HepG2 (cell line): ENCODE results near the gene DNTTIP2. TPM values are rescaled to one million over a fixed set of nuclear protein-coding genes. Genes with fewer than 3 reads are reported as not detected.

ENCODE experiments used
- CEBPG ChIP-seq: IDR thresholded peaks from 2 replicates; pipeline ENCODE4 v1.6.1; 2016
- DR1 ChIP-seq: sonication (generic); formaldehyde crosslinking; IDR thresholded peaks from 2 replicates; pipeline ENCODE4 v1.8.0; 2021; ENCODE audit warnings: mild to moderate bottlenecking, missing genetic modification reagents, inconsistent platforms
- GMEB1 ChIP-seq: sonication (generic); formaldehyde crosslinking; IDR thresholded peaks from 2 replicates; pipeline ENCODE4 v1.5.1; 2020; ENCODE audit warnings: missing genetic modification reagents, mild to moderate bottlenecking, borderline replicate concordance
- HDAC2 ChIP-seq: sonication (generic); formaldehyde crosslinking; IDR thresholded peaks from 2 replicates; pipeline ENCODE4 v1.4.0; 2020; ENCODE audit warnings: missing genetic modification reagents
- NR1H2 ChIP-seq: sonication (generic); formaldehyde crosslinking; IDR thresholded peaks from 2 replicates; pipeline ENCODE4 v1.8.1; 2022; ENCODE audit warnings: low read depth, missing genetic modification reagents, borderline replicate concordance
- POLR2A ChIP-seq, 2 experiments: IDR thresholded peaks; 2 replicates each; pipeline ENCODE4 v1.6.1; 2011; ENCODE audit warnings: low read depth in 2 of 2, low read length in 2 of 2, mild to moderate bottlenecking in 1 of 2, moderate library complexity in 1 of 2; ENCODE audit not compliant: insufficient read depth in 1 of 2
- RARG ChIP-seq: sonication (generic); formaldehyde crosslinking; IDR thresholded peaks from 2 replicates; pipeline ENCODE4 v1.4.0; 2020; ENCODE audit warnings: low read depth, mild to moderate bottlenecking, missing genetic modification reagents
- RBFOX2 ChIP-seq: fragments of 200-400 bp; formaldehyde crosslinking; IDR thresholded peaks from 2 replicates; pipeline ENCODE4 v1.6.1; 2017; ENCODE audit warnings: low read depth, mild to moderate bottlenecking, low read length
- SIN3B ChIP-seq: fragments of 150-350 bp; IDR thresholded peaks from 2 replicates; pipeline ENCODE4 v1.6.1; 2014; ENCODE audit warnings: low read length
- SKIL ChIP-seq: sonication (generic); formaldehyde crosslinking; IDR thresholded peaks from 2 replicates; pipeline ENCODE4 v1.8.0; 2022; ENCODE audit warnings: missing genetic modification reagents, mild to moderate bottlenecking, moderate library complexity, borderline replicate concordance
- TBX3 ChIP-seq: fragments of 450-650 bp; IDR thresholded peaks from 2 replicates; pipeline ENCODE4 v1.6.1; 2017; ENCODE audit warnings: antibody characterized with exemption, mild to moderate bottlenecking, inconsistent platforms, borderline replicate concordance
- TIGD3 ChIP-seq: sonication (generic); formaldehyde crosslinking; IDR thresholded peaks from 2 replicates; pipeline ENCODE4 v1.5.1; 2020; ENCODE audit warnings: mild to moderate bottlenecking, missing genetic modification reagents, borderline replicate concordance
- YEATS4 ChIP-seq: sonication (generic); formaldehyde crosslinking; IDR thresholded peaks from 2 replicates; pipeline ENCODE4 v1.4.0; 2020; ENCODE audit warnings: missing genetic modification reagents, borderline replicate concordance
- ZGPAT ChIP-seq: IDR thresholded peaks from 2 replicates; pipeline ENCODE4 v1.6.1; 2016; ENCODE audit warnings: mild to moderate bottlenecking
- ZNF34 ChIP-seq: sonication (generic); formaldehyde crosslinking; IDR thresholded peaks from 2 replicates; pipeline ENCODE4 v1.4.0; 2020; ENCODE audit warnings: mild to moderate bottlenecking, missing genetic modification reagents, borderline replicate concordance
- ZNF354B ChIP-seq: sonication (generic); formaldehyde crosslinking; IDR thresholded peaks from 2 replicates; pipeline ENCODE4 v1.8.0; 2022; ENCODE audit warnings: mild to moderate bottlenecking, missing genetic modification reagents
- ZNF609 ChIP-seq: sonication (generic); formaldehyde crosslinking; IDR thresholded peaks from 2 replicates; pipeline ENCODE4 v1.4.0; 2020; ENCODE audit warnings: mild to moderate bottlenecking, missing genetic modification reagents, borderline replicate concordance
- polyA plus RNA-seq, 8 experiments: library from polyadenylated mRNA; depleted of rRNA in 3 of 8; stranded (reverse) in 7 of 8; unstranded in 1 of 8; fragments of >200 nt; fragmentation: Illumina TruSeq in 4 of 8; extraction: Trizol in 4 of 8; gene quantifications; 2 replicates each; pipeline versions ENCODE4 v1.2.1 to v1.2.3, GENCODE V29; 2011 to 2016; ENCODE audit warnings: low read depth in 4 of 8, missing spikeins in 1 of 8, mixed read lengths in 1 of 8; ENCODE audit not compliant: insufficient read depth in 1 of 8
- total RNA-seq, 5 experiments: library from RNA; depleted of rRNA; stranded (reverse); fragments of >200 nt; fragmentation: Illumina TruSeq; extraction: Trizol; gene quantifications; 2 replicates each; pipeline ENCODE4 v1.2.3, GENCODE V29; 2016; ENCODE audit warnings: low read depth in 1 of 5

DNTTIP2 gene
- total and polyA plus RNA-seq, 2 of the 13 experiments (the other 11 are each of a cell fraction or from before 2014, with no cell fraction given) = 11.4 to 63.3 TPM

- TF ChIP-seq ZNF609 (no peak; the same call in none of the 2 replicates), DR1 (CRISPR knock-in tag) (0 out of 2 replicates have a peak, but pooled peaks have one; percentile 25), CEBPG (CRISPR knock-in tag) (no peak; the same call in 1 of the 2 replicates), SIN3B (no peak), POLR2A (IDR thresholded peaks at IDR 0.05; ENCODE audit: insufficient read depth in 1 of 2, low read depth in 2 of 2, low read length in 2 of 2) (peak; percentile 69 to 77), NR1H2 (CRISPR knock-in tag) (no peak), ZNF34 (CRISPR knock-in tag) (no peak), RBFOX2 (peak; percentile 91), HDAC2 (CRISPR knock-in tag) (0 out of 2 replicates have a peak, but pooled peaks have one; percentile 27), TIGD3 (no peak), ZNF354B (CRISPR knock-in tag) (no peak), SKIL (CRISPR knock-in tag) (no peak), RARG (CRISPR knock-in tag) (no peak), YEATS4 (CRISPR knock-in tag) (peak; percentile 75; the same call in 1 of the 2 replicates), GMEB1 (CRISPR knock-in tag) (no peak; the same call in none of the 2 replicates), TBX3 (no peak), ZGPAT (CRISPR knock-in tag) (peak; percentile 60)
These were observed 32.6 kb downstream of the DNTTIP2 start (continued) for GRCh38 chr1:93846206-93846991.
